Cardiac fibroblast (primary cell): ENCODE results near the gene CHI3L2.

Experiments used
- DNase-seq, 2 donors: peaks; one replicate each; pipeline versions ENCODE4 v3.0.0 to v3.0.0-alpha.2; 2010; ENCODE audit warnings: low read depth in 2 of 2
- H3K4me3 ChIP-seq, 2 donors: replicated peaks in 1 of 2; 1 replicate in 1 of 2; 2 replicates in 1 of 2; pipeline ENCODE4 v1.5.1; 2011; ENCODE audit warnings: low read depth in 2 of 2, low read length in 2 of 2, mild to moderate bottlenecking in 2 of 2, moderate library complexity in 1 of 2
- CTCF ChIP-seq: IDR thresholded peaks from one replicate; pipeline ENCODE4 v1.5.1; 2011; ENCODE audit warnings: low read depth, mild to moderate bottlenecking, low read length, inconsistent platforms

The CHI3L2 gene

DNA sequence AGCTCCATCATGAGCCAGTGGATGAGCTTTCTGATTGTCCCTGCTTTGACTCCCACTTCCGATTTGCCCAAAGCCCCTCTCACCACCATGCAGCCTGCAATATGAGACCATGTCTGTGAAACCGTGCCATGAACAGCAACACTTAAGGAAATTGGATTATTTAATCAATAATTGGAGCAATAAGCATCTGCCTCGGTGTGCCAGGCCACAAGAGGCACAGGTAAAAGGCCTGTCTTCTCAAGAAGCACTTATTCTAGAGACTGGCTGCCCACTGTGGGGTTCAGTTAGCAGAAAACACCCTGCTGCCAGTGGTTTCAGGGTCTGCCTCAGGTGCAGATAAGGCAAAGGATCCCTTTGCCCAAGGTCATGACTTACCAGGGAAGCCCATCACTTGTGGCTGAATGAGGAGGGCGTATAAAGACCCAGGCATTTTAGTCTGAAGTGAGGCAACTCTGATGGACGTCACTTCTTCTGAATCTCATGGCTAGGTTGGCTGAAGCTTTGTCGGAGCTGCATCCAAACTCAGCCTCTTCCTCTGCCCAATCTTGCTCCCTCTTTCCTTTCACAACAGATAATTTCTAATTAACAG lies 7.1 kb upstream of the CHI3L2 start:
- no peak overlapping the region for H3K4me3 ChIP-seq
- no peak for DNase-seq
- TF ChIP-seq CTCF: no peak

DNA sequence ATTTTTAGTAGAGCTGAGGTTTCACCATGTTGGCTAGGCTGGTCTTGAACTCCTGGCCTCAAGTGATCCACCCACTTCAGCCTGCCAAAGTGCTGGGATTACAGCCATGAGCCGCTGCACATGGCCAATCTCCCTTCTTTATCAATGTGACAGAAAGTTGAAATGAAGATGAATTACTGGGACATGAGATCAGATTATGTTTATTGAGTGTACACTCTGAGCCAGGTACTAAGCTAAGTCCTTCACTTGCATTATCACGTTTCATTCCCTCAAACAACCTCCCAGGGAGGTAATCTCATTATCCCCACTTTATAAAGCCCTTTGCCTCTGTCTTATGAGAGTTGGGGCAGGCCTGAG lies 6.3 kb upstream of the CHI3L2 start:
- no peak for DNase-seq
- no peak for TF ChIP-seq CTCF
- no peak overlapping the region for H3K4me3 ChIP-seq

- no peak for TF ChIP-seq CTCF
- no peak overlapping the region for H3K4me3 ChIP-seq
- peak in 1 of 2 donors; percentile 27 for DNase-seq
These were observed 5.8 kb upstream of the CHI3L2 start for GRCh38 chr1:111221633-111222291.

DNA sequence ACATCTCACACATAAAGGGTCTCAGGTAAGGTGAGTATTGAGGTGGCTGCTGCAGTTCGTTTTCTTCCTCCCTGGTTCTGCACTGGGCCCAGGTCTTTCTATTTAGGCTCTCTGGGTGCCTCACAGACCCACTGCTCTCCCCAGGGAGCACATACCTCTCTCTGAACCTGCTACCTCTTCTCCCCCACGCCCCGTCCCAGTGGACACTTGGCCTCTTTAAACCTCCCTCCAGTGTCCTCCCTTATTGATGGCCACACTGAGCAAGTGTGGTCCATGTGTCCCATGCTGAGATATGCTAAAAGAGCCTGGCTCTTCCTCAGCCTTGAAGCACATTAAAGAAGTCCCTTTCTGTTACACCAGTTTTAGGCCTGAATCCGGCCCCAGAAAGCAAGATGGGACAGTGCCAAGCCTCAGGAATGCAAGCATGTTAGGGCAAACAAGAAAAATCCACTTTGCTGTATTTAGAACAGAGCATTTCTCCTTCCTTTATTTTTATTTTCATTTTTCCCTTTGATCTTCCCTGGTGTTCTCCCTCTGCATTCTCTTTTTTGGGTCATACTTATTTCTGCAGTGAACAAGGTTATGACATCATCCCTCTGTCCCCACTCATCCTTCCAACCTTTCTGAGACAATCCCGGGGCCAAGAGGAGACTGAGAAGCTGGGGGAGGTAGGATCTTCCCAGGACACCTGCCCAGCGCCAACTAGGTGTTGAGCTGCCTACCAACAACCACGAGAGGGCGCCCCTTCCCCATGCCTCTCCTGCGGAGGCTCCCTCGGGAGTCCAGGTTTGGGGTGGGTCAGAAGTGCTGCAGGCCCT lies 5.0 kb upstream of the CHI3L2 start:
- DNase-seq: peak; percentile 64 to 72
- no peak overlapping the region for H3K4me3 ChIP-seq
- peak; percentile 99 for TF ChIP-seq CTCF

GRCh38 chr1:111223126-111223685 lies 4.3 kb upstream of the CHI3L2 start:
- no peak overlapping the region for H3K4me3 ChIP-seq
- no peak for DNase-seq
- TF ChIP-seq CTCF: no peak

GRCh38 chr1:111225091-111225490 lies 2.4 kb upstream of the CHI3L2 start:
- TF ChIP-seq CTCF: no peak
- H3K4me3 ChIP-seq: no peak overlapping the region
- DNase-seq: no peak
